NB4 (cell line): ENCODE measurements around the gene RSKR.
"Not testable (repeated sequence)": the region's sequence is repeated elsewhere in the genome, so short reads cannot be mapped to it uniquely, and the experiment has no call there.

Source experiments
- DNase-seq: peaks from one replicate; pipeline ENCODE4 v3.0.0; 2010; ENCODE audit warnings: low read depth
- H3K4me3 ChIP-seq: one replicate; pipeline ENCODE4 v1.5.1; 2011; ENCODE audit warnings: mild to moderate bottlenecking, low read depth, low read length, moderate library complexity
- MYC ChIP-seq: IDR thresholded peaks from 2 replicates; pipeline ENCODE4 v1.6.1; 2011; ENCODE audit warnings: low read depth, low read length
- POLR2A ChIP-seq: IDR thresholded peaks from 2 replicates; pipeline ENCODE4 v1.6.1; 2011; ENCODE audit warnings: mild to moderate bottlenecking; ENCODE audit not compliant: insufficient read length; ENCODE audit errors: extremely low read depth
- TF ChIP-seq, protein P1 (sequence below): IDR thresholded peaks from 2 replicates; pipeline ENCODE4 v1.6.1; 2011; ENCODE audit warnings: low read depth, low read length
- TF ChIP-seq, protein P2 (sequence below): IDR thresholded peaks from one replicate; pipeline ENCODE4 v1.5.1; 2012; ENCODE audit warnings: low read depth, low read length

Gene RSKR

DNA sequence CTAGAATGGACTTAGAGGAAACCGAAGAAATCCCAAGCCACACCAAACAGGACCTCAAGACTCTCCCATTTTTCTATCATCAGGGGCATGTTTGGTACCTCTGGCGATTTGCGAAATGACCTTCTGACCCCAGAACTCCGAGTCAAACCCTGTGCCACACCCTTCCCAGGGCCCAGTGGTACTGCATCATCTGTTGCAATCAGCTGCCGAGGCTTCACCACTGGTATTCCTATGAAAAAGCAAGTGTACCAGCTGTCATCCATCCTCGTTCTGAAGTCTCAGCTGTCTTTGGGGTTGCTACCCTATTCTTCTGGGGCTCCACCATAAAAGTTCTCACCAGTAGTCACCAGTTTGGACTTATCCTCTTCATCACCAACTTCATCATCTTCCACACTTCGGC, 2.3 kb upstream of the RSKR start:
- no peak overlapping the region for H3K4me3 ChIP-seq
- no peak for DNase-seq
- TF ChIP-seq, protein P1, sequence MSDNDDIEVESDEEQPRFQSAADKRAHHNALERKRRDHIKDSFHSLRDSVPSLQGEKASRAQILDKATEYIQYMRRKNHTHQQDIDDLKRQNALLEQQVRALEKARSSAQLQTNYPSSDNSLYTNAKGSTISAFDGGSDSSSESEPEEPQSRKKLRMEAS: no peak
- TF ChIP-seq MYC (no peak), POLR2A (no peak)
- TF ChIP-seq, protein P2, sequence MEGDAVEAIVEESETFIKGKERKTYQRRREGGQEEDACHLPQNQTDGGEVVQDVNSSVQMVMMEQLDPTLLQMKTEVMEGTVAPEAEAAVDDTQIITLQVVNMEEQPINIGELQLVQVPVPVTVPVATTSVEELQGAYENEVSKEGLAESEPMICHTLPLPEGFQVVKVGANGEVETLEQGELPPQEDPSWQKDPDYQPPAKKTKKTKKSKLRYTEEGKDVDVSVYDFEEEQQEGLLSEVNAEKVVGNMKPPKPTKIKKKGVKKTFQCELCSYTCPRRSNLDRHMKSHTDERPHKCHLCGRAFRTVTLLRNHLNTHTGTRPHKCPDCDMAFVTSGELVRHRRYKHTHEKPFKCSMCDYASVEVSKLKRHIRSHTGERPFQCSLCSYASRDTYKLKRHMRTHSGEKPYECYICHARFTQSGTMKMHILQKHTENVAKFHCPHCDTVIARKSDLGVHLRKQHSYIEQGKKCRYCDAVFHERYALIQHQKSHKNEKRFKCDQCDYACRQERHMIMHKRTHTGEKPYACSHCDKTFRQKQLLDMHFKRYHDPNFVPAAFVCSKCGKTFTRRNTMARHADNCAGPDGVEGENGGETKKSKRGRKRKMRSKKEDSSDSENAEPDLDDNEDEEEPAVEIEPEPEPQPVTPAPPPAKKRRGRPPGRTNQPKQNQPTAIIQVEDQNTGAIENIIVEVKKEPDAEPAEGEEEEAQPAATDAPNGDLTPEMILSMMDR: no peak

DNA sequence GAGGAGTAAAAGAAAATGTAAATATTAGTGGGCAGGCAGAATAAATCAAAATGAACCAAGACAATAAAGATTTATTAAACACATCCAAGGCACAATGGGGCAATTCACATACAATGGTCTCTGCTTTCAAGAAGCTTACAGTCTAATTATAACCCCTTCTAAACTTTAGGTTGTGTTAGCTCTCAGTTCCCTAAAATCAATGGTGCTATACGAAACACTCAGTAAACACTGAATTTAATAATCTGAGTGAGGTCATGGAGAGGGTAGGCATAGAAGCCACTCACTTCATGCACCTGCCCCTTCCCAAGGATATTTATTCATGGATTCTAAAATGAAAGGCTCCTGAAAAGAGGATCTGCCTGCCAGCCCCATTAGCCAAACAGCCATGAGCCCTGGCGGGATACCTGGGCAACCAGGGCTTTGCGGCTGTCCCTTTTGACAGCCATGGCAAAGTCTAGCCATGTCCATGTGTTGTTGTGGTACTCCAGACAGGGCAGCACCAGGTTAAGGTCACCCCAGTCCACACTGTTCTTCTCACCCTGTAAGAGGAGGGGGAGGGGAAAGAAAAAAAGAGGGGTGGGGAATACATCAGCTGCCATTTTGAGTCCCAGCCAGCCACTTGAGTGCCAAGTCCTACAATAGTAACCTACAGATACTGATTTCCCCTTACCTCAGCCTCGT, 1.4 kb upstream of the RSKR start:
- TF ChIP-seq, protein P1: no peak
- TF ChIP-seq MYC (no peak), POLR2A (no peak)
- TF ChIP-seq, protein P2: no peak
- H3K4me3 ChIP-seq: no peak overlapping the region
- DNase-seq: no peak

DNA sequence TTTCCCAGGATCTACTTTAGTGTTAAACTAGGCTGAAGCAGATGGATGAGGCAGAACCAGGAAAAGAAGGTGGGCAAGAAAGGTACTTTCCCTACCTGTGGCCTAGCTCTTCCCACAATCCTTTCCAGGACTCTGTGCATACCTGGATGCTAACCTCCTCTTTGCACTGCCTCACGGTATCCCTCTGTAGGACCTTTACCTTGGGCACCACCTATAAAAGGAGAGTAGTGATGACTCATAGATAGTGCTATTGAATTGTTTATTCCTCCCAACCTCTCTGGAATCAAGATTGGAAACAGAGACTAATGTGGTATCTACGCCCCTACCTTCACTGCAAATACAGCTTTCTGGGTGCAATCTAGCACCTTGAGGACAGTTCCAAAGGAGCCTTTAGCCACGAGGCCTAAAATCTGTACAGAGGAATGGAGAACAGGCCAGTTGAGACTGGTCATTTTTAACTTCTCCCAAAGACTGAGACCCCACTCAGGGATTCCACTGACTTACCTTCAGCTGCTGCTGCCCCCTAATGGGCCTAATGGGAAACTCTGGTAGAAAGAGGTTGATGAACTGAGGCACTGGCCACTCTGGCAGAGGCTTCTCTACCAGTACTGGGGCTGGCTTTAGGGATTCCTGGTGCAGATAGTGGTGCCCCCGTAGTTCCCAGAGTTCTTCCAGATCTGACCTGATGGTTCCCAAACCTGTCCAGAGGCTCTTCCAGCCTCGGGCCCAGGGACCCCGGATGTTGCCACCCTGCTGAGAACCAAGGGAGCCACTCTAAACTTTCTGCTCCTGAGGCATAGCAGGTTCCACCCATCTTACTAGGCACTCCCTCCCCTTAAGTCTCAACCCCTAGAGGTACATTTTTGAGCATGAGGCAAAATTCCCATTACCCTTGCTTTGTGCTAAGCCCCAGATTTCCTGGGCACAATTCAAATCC, 781 bp downstream of the RSKR start:
- H3K4me3 ChIP-seq: no peak overlapping the region
- DNase-seq: peak; percentile 65
- TF ChIP-seq, protein P1: no peak
- peak; percentile 5 for TF ChIP-seq POLR2A
- TF ChIP-seq, protein P2: peak; percentile 76

DNA sequence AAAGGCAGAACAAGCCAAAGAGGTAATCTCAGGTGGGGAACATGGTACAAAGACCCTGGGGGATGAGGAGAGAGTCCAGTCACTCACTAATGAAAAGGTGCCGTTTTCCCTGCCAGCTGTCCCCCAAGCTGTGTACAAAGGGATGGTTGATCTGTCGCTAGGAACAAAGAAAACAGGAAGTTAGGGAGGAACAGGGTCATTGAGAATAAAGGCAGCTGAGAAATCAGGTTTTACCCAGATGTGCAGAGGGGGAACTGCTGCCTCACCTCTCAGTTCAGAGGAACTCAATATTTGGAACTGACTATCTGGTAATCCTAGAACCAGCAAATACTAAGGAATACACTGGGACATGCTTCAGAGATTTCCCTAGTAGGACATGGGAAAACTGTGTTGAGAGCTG, 1.5 kb downstream of the RSKR start:
- DNase-seq: peak; percentile 24

DNA sequence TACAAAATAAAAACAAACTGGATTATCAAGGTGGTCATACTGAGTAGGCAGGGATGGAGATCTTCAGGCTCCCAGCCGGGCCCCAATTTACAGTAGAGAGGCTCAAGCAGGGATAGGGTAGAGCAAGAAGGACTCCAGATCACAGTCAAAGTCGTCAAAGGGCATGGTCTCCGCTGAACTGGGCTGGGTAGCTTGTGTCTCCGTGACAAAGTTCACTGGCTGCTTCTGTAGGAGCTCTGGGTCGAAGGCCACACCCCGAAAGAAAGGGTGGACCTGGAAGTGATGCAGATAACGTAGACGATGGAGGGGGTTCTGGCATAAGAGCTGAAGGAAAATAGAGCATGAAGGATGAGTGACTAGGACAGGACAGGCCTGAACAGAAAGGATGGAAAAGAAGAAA, 3.6 kb downstream of the RSKR start:
- TF ChIP-seq POLR2A (no peak), MYC (no peak)
- TF ChIP-seq, protein P1: no peak
- TF ChIP-seq, protein P2: no peak
- H3K4me3 ChIP-seq: no peak overlapping the region
- no peak for DNase-seq

More for the DNA sequence above, 1.5 kb downstream of the RSKR start:
- H3K4me3 ChIP-seq: no peak overlapping the region
- TF ChIP-seq MYC (no peak), POLR2A (no peak)
- TF ChIP-seq, protein P2: no peak
- TF ChIP-seq, protein P1: no peak

DNA sequence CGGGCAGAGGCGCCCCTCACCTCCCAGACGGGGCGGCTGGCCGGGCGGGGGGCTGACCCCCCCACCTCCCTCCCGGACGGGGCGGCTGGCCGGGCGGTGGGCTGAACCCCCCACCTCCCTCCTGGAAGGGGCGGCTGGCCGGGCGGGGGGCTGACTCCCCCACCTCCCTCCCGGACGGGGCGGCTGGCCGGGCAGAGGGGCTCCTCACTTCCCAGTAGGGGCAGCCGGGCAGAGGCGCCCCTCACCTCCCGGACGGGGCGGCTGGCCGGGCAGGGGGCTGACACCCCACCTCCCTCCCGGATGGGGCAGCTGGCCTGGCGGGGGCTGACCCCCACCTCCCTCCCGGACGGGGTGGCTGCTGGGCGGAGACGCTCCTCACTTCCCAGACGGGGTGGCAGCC, 10.0 kb downstream of the RSKR start:
- H3K4me3 ChIP-seq, DNase-seq: not testable (repeated sequence)
